Measurements from ENCODE around the gene RIC3.

Gene RIC3

DNA sequence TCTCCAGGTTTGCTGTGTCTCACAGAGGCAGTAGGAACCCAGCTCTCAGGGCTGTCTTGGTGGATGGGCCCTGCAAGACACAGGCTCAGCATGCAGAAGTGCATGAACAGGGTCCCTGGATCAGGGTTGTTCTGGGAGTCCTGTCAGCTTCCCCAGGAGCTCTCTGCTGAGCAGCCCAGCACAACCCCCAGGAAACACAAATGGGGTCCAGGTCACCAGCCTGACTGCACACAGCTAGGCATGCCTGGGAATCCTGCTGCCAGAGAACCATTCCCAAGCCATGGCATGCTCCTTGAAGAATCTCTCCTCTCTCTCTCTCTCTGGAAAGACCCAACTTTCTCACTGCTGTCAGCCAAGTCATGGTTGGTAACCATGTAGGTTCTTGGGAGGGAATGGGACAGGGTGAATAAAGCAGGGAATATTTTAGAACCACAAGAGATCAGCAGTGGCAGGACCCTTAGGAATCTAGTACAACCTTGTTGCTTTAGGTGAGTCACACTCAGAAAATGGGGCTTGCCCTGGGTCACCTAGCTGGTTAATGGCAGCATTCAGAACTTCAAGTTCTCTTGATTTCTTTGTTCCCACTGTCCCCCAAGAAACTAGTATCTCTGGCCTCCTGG, 66.4 kb downstream of the RIC3 start:
- no peak for DNase-seq

DNA sequence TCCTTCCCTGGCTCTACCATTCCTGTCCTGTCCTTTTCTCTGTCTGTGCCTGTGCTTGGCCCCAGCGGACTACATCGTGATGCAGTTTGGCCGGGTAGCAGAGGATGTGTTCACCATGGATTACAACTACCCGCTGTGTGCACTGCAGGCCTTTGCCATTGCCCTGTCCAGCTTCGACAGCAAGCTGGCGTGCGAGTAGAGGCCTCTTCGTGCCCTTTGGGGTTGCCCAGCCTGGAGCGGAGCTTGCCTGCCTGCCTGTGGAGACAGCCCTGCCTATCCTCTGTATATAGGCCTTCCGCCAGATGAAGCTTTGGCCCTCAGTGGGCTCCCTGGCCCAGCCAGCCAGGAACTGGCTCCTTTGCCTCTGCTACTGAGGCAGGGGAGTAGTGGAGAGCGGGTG, 67.4 kb downstream of the RIC3 start:
- DNase-seq, result no peak

DNA sequence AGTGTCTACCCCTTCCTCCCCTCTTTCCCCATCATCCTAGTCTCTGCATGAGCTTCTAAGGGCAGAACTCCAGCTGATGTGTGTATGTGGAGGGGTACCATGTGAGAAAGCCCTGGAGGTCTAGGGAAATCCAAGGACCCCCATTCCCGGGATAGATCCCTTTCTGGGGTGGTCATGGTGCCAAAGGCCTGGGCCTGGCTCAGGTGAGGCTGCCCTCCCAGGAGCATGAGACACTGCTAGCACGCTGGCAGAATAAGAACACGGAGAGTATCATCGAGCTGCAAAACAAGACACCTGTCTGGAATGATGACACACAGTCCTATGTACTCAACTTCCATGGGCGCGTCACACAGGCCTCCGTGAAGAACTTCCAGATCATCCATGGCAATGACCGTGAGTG, 68.2 kb downstream of the RIC3 start:
- DNase-seq, result no peak

DNA sequence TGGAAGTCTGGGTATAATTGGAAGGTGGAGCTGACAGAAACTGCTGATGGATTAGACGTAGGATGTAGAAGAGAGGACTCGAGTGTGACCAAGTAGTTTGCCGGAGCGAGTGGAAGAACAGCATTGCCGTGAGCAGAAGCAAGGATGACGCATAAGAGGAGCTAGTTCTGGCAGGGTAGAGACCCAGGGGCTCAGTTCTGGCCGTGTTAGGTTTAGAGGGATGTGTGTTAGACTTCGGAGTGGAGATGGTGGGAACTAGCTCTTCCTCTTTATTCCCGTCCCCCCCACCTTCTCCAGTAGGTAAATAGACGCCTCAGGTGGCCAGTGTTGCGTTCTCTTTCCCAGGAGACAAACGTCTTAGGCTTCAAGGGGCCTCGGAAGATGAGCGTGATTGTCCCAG, 68.7 kb downstream of the RIC3 start:
- DNase-seq, result no peak

DNA sequence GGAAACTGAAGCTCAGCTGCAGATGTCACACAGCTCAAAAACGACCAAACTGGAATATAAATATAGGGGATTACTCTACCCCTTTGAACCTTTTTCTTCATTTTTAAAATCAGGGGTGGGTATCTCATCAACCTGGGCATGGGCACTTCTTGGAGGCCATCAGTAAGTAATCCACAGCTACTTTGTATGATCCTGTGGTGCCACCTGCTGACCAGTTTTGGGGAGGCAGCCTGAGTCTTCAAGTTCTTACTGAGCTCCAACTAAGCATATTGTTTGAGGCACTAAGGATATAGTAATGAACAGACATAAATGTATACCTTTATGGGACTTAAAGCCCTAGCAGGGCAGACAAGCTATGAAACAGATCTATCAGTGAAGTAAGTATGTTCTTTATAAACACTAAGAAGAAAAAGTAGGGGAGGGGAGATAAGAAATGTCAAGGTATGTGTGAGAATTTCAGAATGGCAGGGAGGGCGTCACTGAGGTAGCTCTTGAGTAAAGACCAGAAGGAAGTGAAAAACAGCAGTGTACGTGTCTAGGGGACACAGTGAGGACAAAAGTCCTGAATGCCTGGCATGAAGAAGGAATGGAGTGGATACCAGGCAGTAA, 69.4 kb downstream of the RIC3 start:
- DNase-seq, result no peak

DNA sequence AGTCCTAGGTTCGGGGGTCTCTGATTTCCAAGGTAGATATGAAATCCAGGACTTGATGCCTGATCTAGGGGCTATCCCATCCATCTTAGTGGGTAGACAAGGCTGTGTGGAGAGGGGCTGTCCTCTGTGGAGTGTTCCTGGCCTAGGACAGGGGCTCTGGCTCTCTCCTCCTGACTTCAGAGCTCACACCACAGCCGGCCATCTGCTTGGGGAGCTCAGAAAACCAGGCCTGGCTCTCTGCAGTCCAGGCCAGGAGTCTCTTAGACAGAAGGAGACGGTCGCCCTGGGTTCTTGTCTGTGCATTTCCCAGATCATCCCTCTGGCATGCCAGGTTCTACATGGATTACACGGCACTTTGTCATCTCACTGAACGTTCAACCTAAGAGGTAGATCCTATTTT, 69.9 kb downstream of the RIC3 start:
- DNase-seq, result no peak

DNA sequence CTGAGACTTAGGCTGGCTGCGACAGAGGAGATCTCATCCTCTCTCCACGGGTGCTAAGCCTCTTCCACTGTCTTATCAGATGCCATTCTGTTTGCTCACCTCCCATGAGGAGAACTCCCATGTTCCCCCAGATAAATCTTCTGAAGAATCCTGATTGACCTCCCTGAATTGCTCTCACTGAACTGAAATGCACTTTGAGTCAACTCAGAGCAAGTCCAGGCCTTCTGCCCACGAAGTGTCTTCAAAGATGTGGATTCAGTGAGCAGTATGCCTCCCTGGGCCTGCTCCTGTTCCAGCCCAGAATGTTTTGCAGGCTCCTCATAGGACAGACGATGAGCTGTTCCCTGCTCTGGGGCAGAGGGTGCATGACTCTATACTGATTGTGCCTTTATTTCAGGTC, 70.5 kb downstream of the RIC3 start:
- DNase-seq, result no peak

DNA sequence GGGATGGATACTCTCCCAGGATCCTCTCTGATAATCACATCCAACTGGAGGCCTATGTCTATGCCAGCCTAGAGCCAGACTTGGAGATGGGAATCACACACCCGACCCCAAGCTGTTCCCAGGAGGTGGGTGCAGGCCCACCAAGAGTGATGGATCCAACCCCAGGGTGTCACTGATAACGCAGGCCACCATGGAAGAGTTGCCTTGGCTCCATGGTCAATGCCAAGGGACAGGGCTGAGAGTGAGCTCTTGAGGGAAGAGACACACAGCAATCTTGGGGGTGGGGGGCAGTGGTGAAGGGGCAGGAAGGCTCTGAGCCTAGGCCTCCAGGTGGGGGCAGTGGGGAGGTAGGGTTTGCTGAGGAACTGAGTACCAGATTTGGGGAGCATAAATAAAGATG, 70.9 kb downstream of the RIC3 start:
- no peak for DNase-seq

DNA sequence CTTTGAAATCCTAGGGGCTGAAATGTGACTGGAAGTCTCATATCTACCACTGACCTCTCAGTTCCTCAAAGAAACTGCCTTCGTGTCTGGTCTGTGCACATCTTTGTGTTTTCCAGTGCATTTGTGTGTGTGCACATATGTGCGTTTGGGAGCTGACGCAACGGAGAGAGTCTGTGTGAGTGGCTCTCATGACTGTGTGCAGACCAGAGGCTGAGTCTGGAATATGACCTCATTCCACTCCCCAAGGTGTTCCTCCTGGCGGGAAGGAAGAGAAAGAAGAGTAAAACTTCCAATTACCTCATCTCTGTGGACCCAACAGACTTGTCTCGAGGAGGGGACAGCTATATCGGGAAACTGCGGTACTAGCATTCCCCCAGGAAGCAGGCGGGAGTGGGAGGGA, 71.4 kb downstream of the RIC3 start:
- DNase-seq, result no peak

DNA sequence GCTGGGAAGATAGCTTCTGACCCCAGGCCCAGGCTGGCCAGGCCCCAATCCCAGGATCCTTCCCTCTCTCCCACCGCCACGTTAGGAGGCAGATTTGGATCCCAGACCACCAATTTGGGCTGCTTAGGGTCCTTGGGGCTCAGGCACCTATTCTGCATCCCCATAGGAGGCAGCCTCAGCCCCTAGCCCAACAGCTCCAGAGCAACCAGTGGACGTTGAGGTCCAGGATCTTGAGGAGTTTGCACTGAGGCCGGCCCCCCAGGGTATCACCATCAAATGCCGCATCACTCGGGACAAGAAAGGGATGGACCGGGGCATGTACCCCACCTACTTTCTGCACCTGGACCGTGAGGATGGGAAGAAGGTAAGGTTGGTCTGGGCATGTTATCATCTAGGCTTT, 71.8 kb downstream of the RIC3 start:
- DNase-seq, result no peak

DNA sequence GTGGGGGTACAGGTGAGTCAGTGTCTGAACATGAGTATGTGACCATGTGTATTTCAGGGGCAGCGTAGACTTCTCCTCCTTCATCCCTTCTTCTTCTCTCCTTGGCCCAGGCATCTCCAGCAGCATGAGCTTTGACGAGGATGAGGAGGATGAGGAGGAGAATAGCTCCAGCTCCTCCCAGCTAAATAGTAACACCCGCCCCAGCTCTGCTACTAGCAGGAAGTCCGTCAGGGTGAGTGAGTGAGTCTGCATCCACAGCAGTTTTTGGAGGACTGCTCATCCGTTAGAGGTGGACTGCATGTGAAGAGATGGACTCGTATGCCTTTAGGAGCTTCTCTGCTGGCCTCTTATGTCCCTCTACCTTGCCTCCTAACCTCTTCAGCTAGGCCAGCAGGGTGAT, 72.2 kb downstream of the RIC3 start:
- DNase-seq, result no peak

DNA sequence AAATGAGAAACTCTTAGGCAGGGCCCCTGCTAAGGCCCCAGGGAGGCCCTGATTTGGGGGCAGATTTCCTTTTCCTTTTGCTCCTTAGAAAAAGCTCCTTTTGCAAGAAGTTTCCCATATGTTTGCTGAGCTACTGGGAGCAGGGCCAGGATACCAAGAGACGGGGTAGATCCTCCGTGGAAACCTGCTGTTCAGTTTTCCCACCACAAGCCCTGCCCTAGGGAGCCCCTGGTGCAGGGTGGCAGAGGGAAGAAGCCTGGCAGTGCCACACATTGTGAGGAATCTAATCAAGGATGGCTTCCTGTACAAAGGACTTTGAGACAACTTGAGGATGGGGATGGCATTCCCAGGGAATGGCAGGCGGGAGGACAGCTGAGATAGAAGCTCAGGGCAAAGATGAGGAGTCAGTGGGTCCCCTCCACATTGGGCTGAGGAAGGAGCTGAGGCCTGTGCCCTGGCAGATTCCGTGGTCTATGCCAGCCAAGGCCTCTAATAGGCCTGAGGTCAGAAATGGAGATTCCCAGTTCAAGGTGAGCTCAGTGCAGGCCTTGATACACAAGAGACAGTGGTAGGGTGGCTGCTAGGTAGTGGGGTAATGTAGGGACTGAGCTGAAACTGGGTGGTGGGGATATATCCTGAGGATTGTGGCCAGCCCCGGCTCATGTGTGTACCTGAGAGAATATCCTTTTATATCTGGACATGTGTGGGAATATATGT, 72.9 kb downstream of the RIC3 start:
- DNase-seq, result no peak

DNA sequence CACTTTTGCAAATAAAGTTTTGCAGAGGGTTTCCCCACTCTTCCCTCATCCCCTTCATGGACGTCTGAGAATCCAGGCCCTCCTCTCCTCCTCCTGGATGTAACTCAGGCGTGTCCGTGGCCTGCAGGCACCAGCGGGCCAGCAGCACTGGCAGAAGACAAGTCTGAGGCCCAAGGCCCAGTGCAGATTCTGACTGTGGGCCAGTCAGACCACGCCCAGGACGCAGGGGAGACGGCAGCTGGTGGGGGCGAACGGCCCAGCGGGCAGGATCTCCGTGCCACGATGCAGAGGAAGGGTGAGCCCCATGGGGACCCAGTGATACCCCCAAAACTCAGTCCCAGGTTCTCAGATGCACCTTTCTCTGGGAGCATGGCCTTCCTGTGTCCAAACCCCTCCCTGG, 73.5 kb downstream of the RIC3 start:
- no peak for DNase-seq

DNA sequence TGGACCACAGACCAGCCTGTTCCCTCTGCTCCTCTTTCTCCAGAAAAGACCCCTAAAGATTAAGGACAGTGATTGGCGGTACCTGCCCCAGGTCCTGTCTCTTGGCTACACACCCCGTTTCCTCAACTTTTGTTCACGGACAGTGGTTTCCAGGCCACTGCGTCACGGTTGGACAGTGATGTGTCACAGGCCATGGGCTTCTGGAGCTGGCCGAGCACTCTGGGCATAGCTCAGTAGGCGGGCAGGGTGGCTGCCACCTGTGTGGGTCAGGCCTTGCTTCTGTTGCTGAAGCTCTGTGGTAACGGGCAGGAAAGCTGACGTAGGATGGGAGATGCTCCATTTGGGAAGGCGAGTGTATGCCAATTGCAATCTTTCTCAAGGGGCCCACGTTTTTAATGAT, 74.2 kb downstream of the RIC3 start:
- no peak for DNase-seq

DNA sequence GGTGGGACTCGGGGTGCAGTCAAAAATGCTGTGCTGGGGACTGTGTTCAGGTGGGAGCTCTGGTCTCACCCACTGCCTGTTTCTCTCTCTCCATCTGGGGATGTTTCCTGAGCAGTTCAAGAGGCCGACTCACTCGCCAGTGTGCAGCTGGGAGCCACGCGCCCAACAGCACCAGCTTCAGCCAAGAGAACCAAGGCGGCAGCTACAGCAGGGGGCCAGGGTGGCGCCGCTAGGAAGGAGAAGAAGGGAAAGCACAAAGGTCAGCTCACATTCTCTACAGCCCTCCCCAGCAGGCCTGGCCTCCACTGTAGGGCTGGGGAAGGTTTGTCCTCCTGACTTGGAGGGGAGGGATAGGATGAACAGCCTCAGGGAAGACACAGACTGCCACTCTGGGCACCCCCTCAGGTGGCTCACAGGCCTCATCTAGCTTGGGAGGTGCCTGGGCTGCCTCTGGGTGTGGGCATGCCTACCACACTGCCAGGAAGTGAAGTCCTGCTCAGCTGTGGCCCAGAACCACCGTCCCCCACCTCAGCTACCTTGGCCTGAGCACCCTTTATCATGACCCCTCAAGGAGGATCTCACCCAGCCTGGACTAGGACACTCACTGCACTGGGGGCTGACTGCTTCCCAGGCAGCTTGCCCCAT, 74.8 kb downstream of the RIC3 start:
- no peak for DNase-seq

DNA sequence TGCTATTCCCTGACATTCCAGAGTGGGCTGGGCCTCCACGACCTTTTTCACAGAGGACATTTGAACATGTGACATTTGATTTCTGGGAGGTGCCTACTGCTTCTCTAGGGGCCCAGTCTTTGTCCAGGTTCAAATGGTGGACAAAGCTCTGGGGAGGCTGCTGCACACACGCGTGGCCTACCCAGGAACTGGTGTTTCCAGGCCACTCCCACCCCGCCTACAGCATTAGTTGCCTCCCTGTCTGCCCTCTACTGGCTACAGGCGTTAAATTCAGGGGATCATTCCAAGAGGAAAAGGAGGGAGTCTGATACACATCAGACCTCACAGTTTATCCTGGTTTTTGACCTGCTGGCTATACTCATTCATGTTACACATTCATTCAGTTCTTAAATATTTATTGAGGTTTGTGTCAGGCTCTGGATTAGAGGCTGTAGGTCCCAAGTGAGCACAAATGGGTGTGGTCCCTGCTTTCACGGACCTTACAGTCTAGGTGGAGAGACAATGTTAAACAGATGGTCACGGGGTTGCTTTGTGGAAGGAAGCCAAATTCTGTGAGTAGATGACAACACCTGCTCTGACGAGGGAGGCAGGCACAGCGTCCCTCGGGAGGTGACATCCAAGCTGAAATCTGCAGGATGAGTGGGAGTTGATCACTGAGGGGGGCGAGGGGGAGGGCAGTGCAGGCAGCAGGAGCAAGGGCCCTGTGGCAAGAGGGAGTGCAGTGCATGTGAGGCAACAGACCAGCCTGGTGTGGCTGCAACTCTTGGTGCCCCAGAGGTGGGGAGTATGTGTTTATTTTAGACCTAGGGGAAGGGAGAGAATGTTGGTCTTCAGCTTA, 76.0 kb downstream of the RIC3 start:
- DNase-seq, result no peak

DNA sequence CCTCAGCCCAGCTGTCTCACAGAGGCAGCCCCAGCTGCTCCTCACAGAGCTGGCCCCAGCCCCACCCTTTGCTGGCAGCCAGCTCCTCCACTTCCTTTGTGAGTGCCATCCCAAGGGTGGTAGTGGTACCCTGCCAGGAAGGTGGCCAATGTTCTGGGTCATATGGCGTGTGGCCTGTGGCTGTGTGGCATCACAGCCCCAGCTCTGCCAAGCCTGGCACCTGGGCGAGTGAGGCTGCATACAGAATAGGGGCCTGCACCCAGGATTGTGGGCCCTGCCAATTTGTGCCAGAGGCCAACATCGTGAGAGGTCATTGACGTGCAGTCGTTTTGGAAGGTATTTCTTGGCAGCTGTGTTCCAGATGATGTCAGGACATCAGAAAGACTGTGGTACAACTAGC, 77.1 kb downstream of the RIC3 start:
- DNase-seq, result no peak

DNA sequence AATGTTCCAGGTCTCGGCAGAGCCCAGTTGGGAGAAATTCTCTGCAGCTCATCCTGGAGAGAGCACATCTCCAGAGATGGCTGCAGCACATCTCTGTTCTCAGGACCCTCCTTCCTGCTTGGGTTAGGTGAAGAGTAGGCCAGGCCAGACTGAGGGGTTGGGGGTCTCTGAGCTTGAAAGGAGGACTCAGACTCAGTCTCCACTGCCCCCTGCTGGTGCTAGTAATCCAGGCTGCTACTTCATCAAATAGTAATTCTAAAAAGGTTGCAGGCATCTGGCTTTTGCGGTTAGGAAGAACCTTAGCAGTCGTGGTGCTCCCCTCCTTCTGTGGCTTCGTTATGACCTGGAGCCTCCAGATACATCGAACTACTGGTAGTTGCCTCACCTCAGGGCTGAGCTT, 78.1 kb downstream of the RIC3 start:
- no peak for DNase-seq

DNA sequence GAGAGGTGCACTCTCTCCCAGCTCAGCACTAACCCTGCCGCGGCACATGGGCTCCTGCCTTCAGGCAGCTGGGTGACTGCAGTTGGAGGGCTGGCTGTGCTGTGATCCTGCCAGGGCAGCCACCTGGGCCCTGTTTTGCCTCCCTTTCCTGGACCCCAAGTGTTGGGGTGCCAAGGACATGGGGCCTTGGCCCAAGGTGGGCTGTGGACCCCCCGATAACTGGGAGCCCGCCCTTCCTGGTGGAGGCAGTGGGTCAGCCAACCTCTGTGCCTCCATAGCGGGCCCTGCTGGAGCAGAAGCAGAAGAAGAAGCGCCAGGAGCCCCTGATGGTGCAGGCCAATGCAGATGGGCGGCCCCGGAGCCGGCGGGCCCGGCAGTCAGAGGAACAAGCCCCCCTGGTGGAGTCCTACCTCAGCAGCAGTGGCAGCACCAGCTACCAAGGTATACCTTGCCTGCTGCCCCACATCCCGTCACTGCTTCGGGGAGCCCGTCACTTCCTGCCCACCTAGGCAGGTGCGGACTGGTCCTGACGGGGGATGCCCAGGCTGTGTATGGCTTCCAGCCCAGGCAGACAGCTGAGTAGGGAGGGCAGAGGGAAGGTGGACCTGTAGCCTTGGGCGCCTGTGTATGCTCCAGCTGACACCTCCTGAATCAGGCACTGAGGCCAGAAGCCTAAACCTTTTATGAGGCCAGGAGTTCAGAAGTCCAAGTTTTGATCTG, 78.9 kb downstream of the RIC3 start:
- no peak for DNase-seq

DNA sequence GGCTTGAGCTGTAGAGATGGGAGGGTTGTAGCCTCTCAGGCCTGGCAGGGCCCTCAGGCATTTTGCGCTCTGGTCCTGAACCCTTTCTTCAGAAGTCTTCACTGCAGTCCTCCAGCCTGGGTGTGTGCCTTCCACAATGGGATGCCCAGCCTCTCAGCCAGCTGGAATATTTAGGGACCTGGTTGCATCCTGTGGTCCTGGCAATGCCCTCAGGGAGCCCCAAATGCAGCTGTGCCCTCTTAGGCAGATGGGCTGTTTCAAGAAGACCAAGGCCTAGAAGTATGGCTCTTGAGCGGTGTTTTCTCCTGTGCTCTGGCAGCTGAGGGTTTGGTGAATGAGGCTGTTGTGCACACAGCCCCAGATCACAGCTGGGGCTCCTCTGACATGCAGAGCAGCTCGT, 81.1 kb downstream of the RIC3 start:
- DNase-seq, result no peak

DNA sequence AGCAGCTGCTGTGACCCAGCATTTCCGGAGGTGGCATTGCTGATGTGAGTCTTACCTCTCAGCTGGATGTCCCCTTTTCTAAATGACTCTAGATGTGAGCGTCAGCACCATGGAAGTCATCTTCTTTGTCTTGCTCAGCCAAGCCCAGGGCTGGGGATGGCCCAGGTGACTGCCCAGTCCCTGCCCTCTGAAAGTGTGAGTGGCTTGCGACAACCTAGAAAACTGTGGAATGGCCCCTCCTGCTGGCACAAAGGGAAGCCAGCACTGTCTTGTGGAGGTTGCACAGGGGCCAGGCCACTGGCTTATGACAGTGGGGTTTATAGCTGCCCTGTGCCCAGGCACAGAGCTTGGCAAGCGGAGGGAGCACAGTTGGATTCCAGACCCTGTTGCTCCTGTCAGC, 81.6 kb downstream of the RIC3 start:
- no peak for DNase-seq

DNA sequence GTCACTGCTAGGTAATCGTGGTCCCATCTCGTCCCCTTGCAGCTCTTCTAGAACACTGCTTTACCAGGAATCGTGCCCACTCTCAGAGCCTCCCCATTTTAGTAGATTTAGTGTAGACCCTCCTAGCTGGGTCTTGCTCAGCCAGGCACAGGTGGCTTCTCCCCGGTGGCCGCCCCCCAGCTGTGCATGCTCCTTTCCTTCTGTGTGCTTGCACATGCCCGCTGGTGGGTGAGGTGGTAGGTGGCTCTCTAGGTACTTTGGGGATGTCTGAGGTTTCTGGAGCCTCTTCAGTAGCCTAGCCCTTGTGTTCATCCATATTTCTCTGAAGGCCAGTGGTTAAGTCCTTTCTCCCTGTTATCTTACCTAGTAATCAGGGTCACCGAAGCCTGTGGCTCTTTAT, 82.3 kb downstream of the RIC3 start:
- DNase-seq, result no peak
